ENCODE data around the gene FASN.

DNA sequence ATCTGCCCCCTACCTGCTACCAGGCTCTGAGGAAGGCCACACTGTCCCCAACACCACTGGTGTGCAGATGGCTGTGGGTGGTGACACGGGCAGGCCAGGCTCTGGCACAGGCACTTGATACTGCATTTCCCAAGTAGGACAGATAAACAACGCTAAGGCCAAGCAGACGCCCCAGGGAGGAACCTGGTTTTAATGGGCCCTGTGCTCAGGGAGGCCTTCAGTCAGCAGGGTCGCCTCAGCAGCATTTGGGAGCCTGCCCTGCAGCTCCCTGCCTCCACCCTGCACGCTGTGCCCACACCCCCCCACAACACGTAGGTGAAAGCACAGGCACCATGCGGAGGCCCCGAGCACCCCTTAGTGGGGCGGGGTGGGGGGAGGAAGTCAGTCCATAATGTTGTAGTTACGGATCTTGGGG is 3.3 kb upstream of the FASN start:
- no peak for TF ChIP-seq ELF4 (IDR thresholded peaks at IDR 0.05)
- TF ChIP-seq FOXM1 (IDR thresholded peaks at IDR 0.05; ENCODE audit: borderline replicate concordance), result no peak
- no peak for TF ChIP-seq BHLHE40 (IDR thresholded peaks at IDR 0.05; ENCODE audit: borderline replicate concordance)
- TF ChIP-seq SUZ12 (IDR thresholded peaks at IDR 0.05), result no peak
- TF ChIP-seq NFRKB (IDR thresholded peaks at IDR 0.05), result no peak
- TF ChIP-seq HDGF (IDR thresholded peaks at IDR 0.05; ENCODE audit: borderline replicate concordance), result no peak
- no peak for TF ChIP-seq SP1 (IDR thresholded peaks at IDR 0.05)
- TF ChIP-seq CTBP1 (IDR thresholded peaks at IDR 0.05; ENCODE audit: borderline replicate concordance), result no peak
- no peak for TF ChIP-seq ARNT (IDR thresholded peaks at IDR 0.05)

Data from HEK293T (cell line).